ENCODE data around the gene SLC47A1.

- TF ChIP-seq, protein P1, sequence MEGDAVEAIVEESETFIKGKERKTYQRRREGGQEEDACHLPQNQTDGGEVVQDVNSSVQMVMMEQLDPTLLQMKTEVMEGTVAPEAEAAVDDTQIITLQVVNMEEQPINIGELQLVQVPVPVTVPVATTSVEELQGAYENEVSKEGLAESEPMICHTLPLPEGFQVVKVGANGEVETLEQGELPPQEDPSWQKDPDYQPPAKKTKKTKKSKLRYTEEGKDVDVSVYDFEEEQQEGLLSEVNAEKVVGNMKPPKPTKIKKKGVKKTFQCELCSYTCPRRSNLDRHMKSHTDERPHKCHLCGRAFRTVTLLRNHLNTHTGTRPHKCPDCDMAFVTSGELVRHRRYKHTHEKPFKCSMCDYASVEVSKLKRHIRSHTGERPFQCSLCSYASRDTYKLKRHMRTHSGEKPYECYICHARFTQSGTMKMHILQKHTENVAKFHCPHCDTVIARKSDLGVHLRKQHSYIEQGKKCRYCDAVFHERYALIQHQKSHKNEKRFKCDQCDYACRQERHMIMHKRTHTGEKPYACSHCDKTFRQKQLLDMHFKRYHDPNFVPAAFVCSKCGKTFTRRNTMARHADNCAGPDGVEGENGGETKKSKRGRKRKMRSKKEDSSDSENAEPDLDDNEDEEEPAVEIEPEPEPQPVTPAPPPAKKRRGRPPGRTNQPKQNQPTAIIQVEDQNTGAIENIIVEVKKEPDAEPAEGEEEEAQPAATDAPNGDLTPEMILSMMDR (IDR thresholded peaks at IDR 0.05 in 2 of 3, conservative IDR thresholded peaks at IDR 0.05 in 1 of 3; ENCODE audit: control insufficient read depth in 2 of 3, extremely low read depth in 1 of 3, insufficient read depth in 1 of 3, low read depth in 3 of 3, low read length in 3 of 3) = no peak
- no peak for TF ChIP-seq SIN3A (IDR thresholded peaks at IDR 0.05; ENCODE audit: low read depth, low read length)
- TF ChIP-seq POLR2A (IDR thresholded peaks at IDR 0.05; ENCODE audit: low read depth, low read length) = no peak
- no peak for TF ChIP-seq ATF2 (IDR thresholded peaks at IDR 0.05; ENCODE audit: low read length)
- no peak for TF ChIP-seq HCFC1 (IDR thresholded peaks at IDR 0.05; ENCODE audit: low read length)
Measured at GRCh38 chr17:19544366-19544765, 10.7 kb downstream of the SLC47A1 start.

Data from GM12878 (cell line).